ENCODE data around the gene MICAL3. TPM values are rescaled to one million over a fixed set of nuclear protein-coding genes. Genes with fewer than 3 reads are reported as not detected.
"Not testable (repeated sequence)": the region's sequence is repeated elsewhere in the genome, so short reads cannot be mapped to it uniquely, and the experiment has no call there.

Gene MICAL3
- polyA plus RNA-seq, 1 donor from 2014 or later = 28.1 TPM

GRCh38 chr22:18064636-18065035 lies 40.3 kb upstream of the MICAL3 start:
- Histone ChIP-seq H3K9ac (ENCODE audit: low read length) (no peak overlapping the region), H3K9me2 (ENCODE audit: insufficient read depth, low read length) (no peaks in the 10 kb centered on the region), H2AFZ (ENCODE audit: low read depth, low read length) (no peak overlapping the region), H3K4me3 (ENCODE audit: low read length) (no peak overlapping the region), H3K36me3 (ENCODE audit: insufficient read depth, low read length) (no peaks in the 10 kb centered on the region), H3F3A (ENCODE audit: insufficient read depth, low read length, poor library complexity, severe bottlenecking) (no peaks in the 10 kb centered on the region), H3K27ac (ENCODE audit: low read length) (no peak overlapping the region), H3K27me3 (ENCODE audit: insufficient read depth, low read depth, low read length) (no peaks in the 10 kb centered on the region), H3K9me3 (ENCODE audit: low read length) (no peaks in the 10 kb centered on the region), H3K79me2 (replicated peaks; ENCODE audit: insufficient read depth, low read length) (no peaks in the 10 kb centered on the region), H3K4me2 (ENCODE audit: low read length) (no peak overlapping the region), H4K20me1 (ENCODE audit: insufficient read depth) (no peaks in the 10 kb centered on the region)
- TF ChIP-seq EP300 (conservative IDR thresholded peaks at IDR 0.05; ENCODE audit: poor library complexity, severe bottlenecking) (no peak), CTCF (IDR thresholded peaks at IDR 0.05; ENCODE audit: poor library complexity, severe bottlenecking) (no peak), POLR2AphosphoS5 (IDR thresholded peaks at IDR 0.05) (no peak), SMC3 (conservative IDR thresholded peaks at IDR 0.05; ENCODE audit: poor library complexity) (no peak), MXI1 (conservative IDR thresholded peaks at IDR 0.05; ENCODE audit: poor library complexity, severe bottlenecking) (no peak), RAD21 (conservative IDR thresholded peaks at IDR 0.05) (no peak), TAF1 (IDR thresholded peaks at IDR 0.05; ENCODE audit: low read depth) (no peak), EZH2 (IDR thresholded peaks at IDR 0.05; ENCODE audit: borderline replicate concordance, insufficient read depth, low read length, poor library complexity, severe bottlenecking) (no peak)

GRCh38 chr22:18063715-18064114 lies 39.4 kb upstream of the MICAL3 start:
- not testable (repeated sequence) for H4K20me1 ChIP-seq (ENCODE audit: insufficient read depth); H3K27ac ChIP-seq (ENCODE audit: low read length); H2AFZ ChIP-seq (ENCODE audit: low read depth, low read length); H3K4me2 ChIP-seq (ENCODE audit: low read length); H3K27me3 ChIP-seq (ENCODE audit: insufficient read depth, low read depth, low read length); H3K79me2 ChIP-seq (replicated peaks; ENCODE audit: insufficient read depth, low read length); H3K36me3 ChIP-seq (ENCODE audit: insufficient read depth, low read length); H3K4me3 ChIP-seq (ENCODE audit: low read length); H3K9ac ChIP-seq (ENCODE audit: low read length); H3K9me2 ChIP-seq (ENCODE audit: insufficient read depth, low read length); H3F3A ChIP-seq (ENCODE audit: insufficient read depth, low read length, poor library complexity, severe bottlenecking); H3K9me3 ChIP-seq (ENCODE audit: low read length)

GRCh38 chr22:18063306-18063705 lies 38.9 kb upstream of the MICAL3 start:
- H3K36me3 ChIP-seq (ENCODE audit: insufficient read depth, low read length) = no peaks in the 10 kb centered on the region
- H3K9me3 ChIP-seq (ENCODE audit: low read length) = no peaks in the 10 kb centered on the region
- no peaks in the 10 kb centered on the region for H3K79me2 ChIP-seq (replicated peaks; ENCODE audit: insufficient read depth, low read length)
- no peak overlapping the region for H3K27ac ChIP-seq (ENCODE audit: low read length)
- H4K20me1 ChIP-seq (ENCODE audit: insufficient read depth) = no peaks in the 10 kb centered on the region
- H3K9ac ChIP-seq (ENCODE audit: low read length) = no peak overlapping the region
- H2AFZ ChIP-seq (ENCODE audit: low read depth, low read length) = no peak overlapping the region
- TF ChIP-seq SMC3 (conservative IDR thresholded peaks at IDR 0.05; ENCODE audit: poor library complexity) (no peak), REST (IDR thresholded peaks at IDR 0.05; ENCODE audit: borderline replicate concordance) (no peak), EZH2 (IDR thresholded peaks at IDR 0.05; ENCODE audit: borderline replicate concordance, insufficient read depth, low read length, poor library complexity, severe bottlenecking) (no peak), RAD21 (conservative IDR thresholded peaks at IDR 0.05) (no peak), EP300 (conservative IDR thresholded peaks at IDR 0.05; ENCODE audit: poor library complexity, severe bottlenecking) (no peak), TAF1 (IDR thresholded peaks at IDR 0.05; ENCODE audit: low read depth) (no peak), POLR2AphosphoS5 (IDR thresholded peaks at IDR 0.05) (no peak), MXI1 (conservative IDR thresholded peaks at IDR 0.05; ENCODE audit: poor library complexity, severe bottlenecking) (no peak), CTCF (IDR thresholded peaks at IDR 0.05; ENCODE audit: poor library complexity, severe bottlenecking) (no peak)
- no peaks in the 10 kb centered on the region for H3K9me2 ChIP-seq (ENCODE audit: insufficient read depth, low read length)
- H3K4me2 ChIP-seq (ENCODE audit: low read length) = no peak overlapping the region
- H3K4me3 ChIP-seq (ENCODE audit: low read length) = no peak overlapping the region
- H3K27me3 ChIP-seq (ENCODE audit: insufficient read depth, low read depth, low read length) = no peaks in the 10 kb centered on the region
- no peaks in the 10 kb centered on the region for H3F3A ChIP-seq (ENCODE audit: insufficient read depth, low read length, poor library complexity, severe bottlenecking)

Measured in neural cell (in vitro differentiated cells).